HFFc6 (cell line): ENCODE measurements around the gene DUSP3. TPM values are rescaled to one million over a fixed set of nuclear protein-coding genes. Genes with fewer than 3 reads are reported as not detected.

Experiments used
- DNase-seq: peaks from one replicate; pipeline ENCODE4 v3.0.0-alpha.2; 2018
- H3K27ac Mint-ChIP-seq: 2 replicates; pipeline ENCODE4 v1.8.0; 2020; ENCODE audit warnings: mild to moderate bottlenecking, mixed read lengths
- H3K27me3 Mint-ChIP-seq: 2 replicates; pipeline ENCODE4 v1.8.0; 2021; ENCODE audit warnings: mild to moderate bottlenecking, moderate library complexity, mixed read lengths; ENCODE audit not compliant: insufficient read depth
- H3K36me3 Mint-ChIP-seq: 2 replicates; pipeline ENCODE4 v1.8.0; 2021; ENCODE audit warnings: low read depth, mixed read lengths
- H3K4me1 Mint-ChIP-seq: 2 replicates; pipeline ENCODE4 v1.8.0; 2020; ENCODE audit warnings: low read depth, mixed read lengths
- H3K4me3 Mint-ChIP-seq: 2 replicates; pipeline ENCODE4 v1.8.0; 2020; ENCODE audit warnings: mild to moderate bottlenecking, moderate library complexity, mixed read lengths
- H3K9me3 Mint-ChIP-seq: 2 replicates; pipeline ENCODE4 v1.8.0; 2020; ENCODE audit warnings: mild to moderate bottlenecking, mixed read lengths
- total RNA-seq, 6 experiments: library from RNA; stranded (reverse); fragmentation: NEBNext Ultra II Directional; extraction: Animal tissue kit (Norgen Biotek cat#: 25700); gene quantifications; 2 replicates in 1 of 6; 3 replicates in 5 of 6; pipeline ENCODE4 v1.2.3, GENCODE V29; 2021
- TF ChIP-seq, protein P1 (sequence below): fragments of 200-600 bp; sonication (generic); IDR thresholded peaks from 2 replicates; pipeline ENCODE4 v1.5.0; 2021; ENCODE audit warnings: antibody characterized with exemption, mild to moderate bottlenecking

DUSP3 gene
- total RNA-seq, 6 experiments from 2014 or later = 34.3 to 47.2 (median 38.3) TPM

DNA sequence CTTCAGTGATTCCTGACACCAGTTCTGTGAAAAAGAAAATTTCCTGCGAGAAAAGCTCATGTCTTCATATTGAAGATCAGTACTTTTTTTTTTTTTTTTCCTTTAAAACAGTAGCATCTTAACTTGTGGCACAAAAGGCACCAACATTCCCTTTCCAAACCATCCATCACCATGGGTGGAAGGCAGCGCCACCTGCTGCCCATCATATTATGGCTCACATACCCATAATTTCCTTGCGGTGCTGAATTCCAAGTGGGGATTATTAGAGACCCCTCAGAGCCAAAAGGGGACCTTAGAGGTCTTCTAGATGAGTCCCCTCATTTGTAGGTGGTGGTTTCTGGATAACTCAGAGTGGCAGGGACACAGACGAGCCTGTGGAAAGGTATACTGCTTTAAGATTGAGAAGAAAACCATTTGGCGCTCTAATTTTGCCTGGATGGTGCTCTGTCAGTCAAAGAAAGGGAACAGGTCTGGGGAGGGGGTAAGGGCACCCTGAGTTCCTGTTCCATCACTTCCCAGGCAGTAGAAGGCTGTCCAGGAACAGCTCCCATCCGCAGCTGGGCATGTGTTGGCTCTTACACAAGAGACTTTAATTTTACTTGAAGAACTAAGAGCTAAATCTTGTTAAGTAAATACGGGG lies 12.2 kb downstream of the DUSP3 start:
- peak; percentile 17 for DNase-seq
- Mint-ChIP-seq H3K36me3 (peaks cover 30% of the 10 kb centered on the region), H3K27me3 (peaks cover 2% of the 10 kb centered on the region; the same call in 1 of the 2 replicates), H3K27ac (no peak overlapping the region), H3K4me1 (no peaks in the 10 kb centered on the region), H3K9me3 (no peaks in the 10 kb centered on the region), H3K4me3 (no peak overlapping the region)
- TF ChIP-seq, protein P1, sequence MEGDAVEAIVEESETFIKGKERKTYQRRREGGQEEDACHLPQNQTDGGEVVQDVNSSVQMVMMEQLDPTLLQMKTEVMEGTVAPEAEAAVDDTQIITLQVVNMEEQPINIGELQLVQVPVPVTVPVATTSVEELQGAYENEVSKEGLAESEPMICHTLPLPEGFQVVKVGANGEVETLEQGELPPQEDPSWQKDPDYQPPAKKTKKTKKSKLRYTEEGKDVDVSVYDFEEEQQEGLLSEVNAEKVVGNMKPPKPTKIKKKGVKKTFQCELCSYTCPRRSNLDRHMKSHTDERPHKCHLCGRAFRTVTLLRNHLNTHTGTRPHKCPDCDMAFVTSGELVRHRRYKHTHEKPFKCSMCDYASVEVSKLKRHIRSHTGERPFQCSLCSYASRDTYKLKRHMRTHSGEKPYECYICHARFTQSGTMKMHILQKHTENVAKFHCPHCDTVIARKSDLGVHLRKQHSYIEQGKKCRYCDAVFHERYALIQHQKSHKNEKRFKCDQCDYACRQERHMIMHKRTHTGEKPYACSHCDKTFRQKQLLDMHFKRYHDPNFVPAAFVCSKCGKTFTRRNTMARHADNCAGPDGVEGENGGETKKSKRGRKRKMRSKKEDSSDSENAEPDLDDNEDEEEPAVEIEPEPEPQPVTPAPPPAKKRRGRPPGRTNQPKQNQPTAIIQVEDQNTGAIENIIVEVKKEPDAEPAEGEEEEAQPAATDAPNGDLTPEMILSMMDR = peak; percentile 94

- no peaks in the 10 kb centered on the region for H3K9me3 Mint-ChIP-seq
- TF ChIP-seq, protein P1 = peak; percentile 99
- no peaks in the 10 kb centered on the region for H3K36me3 Mint-ChIP-seq
- no peak overlapping the region for H3K4me3 Mint-ChIP-seq
- no peak overlapping the region for H3K27ac Mint-ChIP-seq
- H3K4me1 Mint-ChIP-seq = peaks cover 11% of the 10 kb centered on the region; the same call in 1 of the 2 replicates
- peaks cover 23% of the 10 kb centered on the region for H3K27me3 Mint-ChIP-seq
- DNase-seq = peak; percentile 87
Observed at GRCh38 chr17:43760254-43760852, 18.4 kb downstream of the DUSP3 start.

- Mint-ChIP-seq H3K27me3 (peaks cover 23% of the 10 kb centered on the region), H3K9me3 (no peaks in the 10 kb centered on the region), H3K27ac (no peak overlapping the region), H3K4me3 (no peak overlapping the region), H3K4me1 (peaks cover 11% of the 10 kb centered on the region; the same call in 1 of the 2 replicates), H3K36me3 (no peaks in the 10 kb centered on the region)
- no peak for DNase-seq
- TF ChIP-seq, protein P1 = no peak
Observed at GRCh38 chr17:43759836-43760235, 18.9 kb downstream of the DUSP3 start.

- Mint-ChIP-seq H3K4me3 (no peak within 1 kb of the TSS), H3K4me1 (peaks cover 22% of the 10 kb centered on the region), H3K36me3 (no peaks in the 10 kb centered on the region), H3K9me3 (no peaks in the 10 kb centered on the region), H3K27me3 (peaks cover 23% of the 10 kb centered on the region), H3K27ac (no peak within 1 kb of the TSS)
- DNase-seq = no peak
- TF ChIP-seq, protein P1 = no peak
Observed at GRCh38 chr17:43758497-43759174, 20.1 kb downstream of the DUSP3 start, which contains the start of gene SOST. Gene SOST (minus strand): TSS chr17:43758791. CDS start chr17:43758741, 50 bp downstream.

- Mint-ChIP-seq H3K4me1 (peaks cover 26% of the 10 kb centered on the region), H3K27ac (no peak overlapping the region)
Observed at GRCh38 chr17:43758086-43758485, 20.7 kb downstream of the DUSP3 start.

More at GRCh38 chr17:43758086-43758485, 20.7 kb downstream of the DUSP3 start:
- H3K36me3 Mint-ChIP-seq = no peaks in the 10 kb centered on the region
- no peak overlapping the region for H3K4me3 Mint-ChIP-seq
- H3K9me3 Mint-ChIP-seq = no peaks in the 10 kb centered on the region
- DNase-seq = no peak
- peaks cover 23% of the 10 kb centered on the region for H3K27me3 Mint-ChIP-seq
- TF ChIP-seq, protein P1 = no peak
